ENCODE data around the gene NUDT8.
"Not testable (repeated sequence)": the region's sequence is repeated elsewhere in the genome, so short reads cannot be mapped to it uniquely, and the experiment has no call there.

The NUDT8 gene

GRCh38 chr11:67627441-67627811, 2.3 kb downstream of the NUDT8 start:
- DNase-seq, result peak; percentile 14

GRCh38 chr11:67626970-67627369, 2.8 kb downstream of the NUDT8 start:
- DNase-seq, result no peak

DNA sequence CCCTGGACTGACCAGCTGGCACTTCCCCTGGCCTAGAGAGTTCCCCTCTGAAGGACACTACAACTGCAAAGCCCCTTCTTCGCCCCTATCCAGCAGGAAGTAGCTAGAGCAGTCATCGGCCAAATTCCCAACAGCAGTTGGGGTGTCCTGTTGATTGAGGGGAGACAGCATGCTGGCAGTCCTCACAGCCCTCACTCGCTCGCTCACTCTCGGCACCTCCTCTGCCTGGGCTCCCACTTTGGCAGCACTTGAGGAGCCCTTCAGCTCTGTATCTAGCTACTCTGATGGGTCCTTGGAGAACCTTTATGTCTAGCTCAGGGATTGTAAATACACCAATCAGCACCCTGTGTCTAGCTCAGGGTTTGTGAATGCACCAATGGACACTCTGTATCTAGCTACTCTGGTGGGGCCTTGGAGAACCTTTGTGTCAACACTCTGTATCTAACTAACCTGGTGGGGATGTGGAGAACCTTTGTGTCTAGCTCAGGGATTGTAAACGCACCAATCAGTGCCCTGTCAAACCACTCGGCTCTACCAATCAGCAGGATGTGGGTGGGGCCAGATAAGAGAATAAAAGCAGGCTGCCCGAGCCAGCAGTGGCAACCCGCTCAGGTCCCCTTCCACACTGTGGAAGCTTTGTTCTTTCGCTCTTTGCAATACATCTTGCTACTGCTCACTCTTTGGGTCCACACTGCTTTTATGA, 3.5 kb downstream of the NUDT8 start:
- DNase-seq, result not testable (repeated sequence)

DNA sequence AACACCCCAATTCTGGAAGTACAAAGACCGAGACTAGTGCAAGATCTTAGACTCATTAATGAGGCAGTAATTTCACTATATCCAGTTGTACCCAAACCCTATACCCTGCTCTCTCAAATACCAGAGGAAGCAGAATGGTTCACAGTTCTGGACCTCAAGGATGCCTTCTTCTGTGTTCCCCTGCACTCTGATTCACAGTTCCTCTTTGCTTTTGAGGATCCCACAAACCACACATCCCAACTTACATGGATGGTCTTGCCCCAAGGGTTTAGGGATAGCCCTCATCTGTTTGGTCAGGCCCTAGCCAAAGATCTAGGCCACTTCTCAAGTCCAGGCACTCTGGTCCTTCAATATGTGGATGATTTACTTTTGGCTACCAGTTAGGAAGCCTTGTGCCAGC, 5.9 kb downstream of the NUDT8 start:
- not testable (repeated sequence) for DNase-seq

DNA sequence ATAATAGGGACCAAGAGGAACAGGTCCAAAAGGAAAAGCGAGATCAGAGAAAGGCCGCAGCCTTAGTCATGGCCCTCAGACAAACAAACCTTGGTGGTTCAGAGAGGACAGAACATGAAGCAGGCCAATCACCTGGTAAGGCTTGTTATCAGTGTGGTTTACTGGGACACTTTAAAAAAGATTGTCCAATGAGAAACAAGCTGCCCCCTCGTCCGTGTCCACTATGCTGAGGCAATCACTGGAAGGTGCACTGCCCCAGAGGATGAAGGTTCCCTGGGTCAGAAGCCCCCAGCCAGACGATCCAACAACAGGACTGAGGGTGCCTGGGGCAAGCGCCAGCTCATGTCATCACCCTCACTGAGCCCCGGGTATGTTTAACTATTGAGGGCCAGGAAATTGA, 6.8 kb downstream of the NUDT8 start:
- not testable (repeated sequence) for DNase-seq

DNA sequence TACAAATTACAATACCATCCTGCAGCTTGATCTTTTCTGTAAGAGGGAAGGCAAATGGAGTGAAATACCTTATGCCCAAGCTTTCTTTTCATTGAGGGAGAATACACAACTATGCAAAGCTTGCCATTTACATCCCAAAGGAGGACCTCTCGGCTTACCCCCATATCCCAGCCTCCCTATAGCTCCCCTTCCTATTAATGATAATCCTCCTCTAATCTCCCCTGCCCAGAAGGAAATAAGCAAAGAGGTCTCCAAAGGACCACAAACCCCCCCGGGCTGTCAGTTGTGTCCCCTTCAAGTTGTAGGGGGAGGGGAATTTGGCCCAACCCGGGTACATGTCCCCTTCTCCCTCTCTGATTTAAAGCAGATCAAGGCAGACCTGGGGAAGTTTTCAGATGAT, 7.8 kb downstream of the NUDT8 start:
- not testable (repeated sequence) for DNase-seq

DNA sequence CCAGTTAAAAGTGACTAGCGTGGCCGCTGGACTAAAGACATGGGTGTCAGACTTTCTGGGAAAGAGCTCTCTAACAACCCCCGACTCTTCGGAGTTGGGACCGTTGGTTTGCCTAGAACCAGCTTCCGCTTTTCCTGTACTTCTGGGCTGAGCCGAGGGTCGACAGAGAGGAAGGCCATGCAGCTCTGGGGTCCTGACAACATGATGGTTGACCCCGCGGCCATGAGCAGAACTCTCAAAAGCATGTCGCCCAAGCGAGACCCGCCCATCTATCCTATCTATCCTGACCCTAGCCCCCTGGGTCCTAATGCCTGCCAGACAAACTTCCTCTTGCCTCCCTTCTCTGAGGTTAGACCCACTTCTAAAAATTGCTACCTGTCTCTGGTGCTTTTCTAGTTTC, 9.1 kb downstream of the NUDT8 start:
- not testable (repeated sequence) for DNase-seq

GRCh38 chr11:67619683-67620618, 9.8 kb downstream of the NUDT8 start:
- DNase-seq, result not testable (repeated sequence)

DNA sequence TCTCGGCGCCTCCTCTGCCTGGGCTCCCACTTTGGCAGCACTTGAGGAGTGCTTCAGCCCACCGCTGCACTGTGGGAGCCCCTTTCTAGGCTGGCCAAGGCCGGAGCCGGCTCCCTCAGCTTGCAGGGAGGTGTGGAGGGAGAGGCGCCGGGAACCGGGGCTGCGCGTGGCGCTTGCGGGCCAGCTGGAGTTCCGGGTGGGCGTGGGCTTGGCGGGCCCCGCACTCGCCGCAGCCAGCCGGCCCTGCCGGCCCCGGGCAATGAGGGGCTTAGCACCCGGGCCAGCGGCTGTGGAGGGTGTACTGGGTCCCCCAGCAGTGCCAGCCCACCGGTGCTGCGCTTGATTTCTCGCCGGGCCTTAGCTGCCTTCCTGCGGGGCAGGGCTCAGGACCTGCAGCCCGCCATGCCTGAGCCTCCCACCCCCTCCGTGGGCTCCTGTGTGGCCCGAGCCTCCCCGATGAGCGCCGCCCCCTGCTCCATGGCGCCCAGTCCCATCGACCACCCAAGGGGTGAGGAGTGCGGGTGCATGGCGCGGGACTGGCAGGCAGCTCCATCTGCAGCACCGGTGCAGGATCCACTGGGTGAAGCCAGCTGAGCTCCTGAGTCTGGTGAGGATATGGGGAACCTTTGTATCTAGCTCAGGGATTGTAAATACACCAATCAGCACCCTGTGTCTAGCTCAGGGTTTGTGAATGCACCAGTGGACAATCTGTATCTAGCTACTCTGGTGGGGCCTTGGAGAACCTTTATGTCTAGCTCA, 10.7 kb downstream of the NUDT8 start:
- DNase-seq, result not testable (repeated sequence)

DNA sequence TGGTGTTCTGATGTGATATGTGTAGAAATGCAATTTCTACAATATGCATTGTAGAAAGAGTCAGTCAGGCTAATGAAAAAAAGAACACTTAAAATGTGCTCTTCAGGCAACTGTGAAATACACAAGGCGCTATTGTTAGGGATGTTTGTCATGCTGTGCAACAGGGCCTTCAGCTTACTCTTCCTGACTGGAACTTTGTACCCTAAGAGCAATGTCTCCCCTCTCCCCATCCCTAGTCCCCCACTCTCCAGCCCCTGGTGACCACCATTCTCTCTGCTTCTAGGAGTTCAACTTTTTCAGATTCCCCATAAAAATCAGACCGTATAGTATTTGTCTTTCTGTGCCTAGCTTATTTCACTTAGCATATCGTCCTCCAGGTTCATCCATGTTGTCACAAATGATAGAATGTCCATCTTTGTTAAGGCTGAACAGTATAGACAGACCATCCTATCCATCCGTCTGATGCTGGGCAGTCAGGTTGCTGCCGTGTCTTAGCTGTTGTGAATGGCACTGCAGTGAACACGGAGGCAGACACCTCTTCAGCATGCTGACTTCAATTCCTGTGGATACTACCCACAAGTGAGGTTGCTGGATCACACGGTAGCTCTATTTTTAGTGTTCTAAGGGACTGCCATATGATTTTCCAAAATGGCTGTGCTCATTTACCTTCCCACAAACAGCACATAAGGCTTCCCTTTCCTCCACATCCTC, 12.3 kb downstream of the NUDT8 start:
- no peak for DNase-seq

DNA sequence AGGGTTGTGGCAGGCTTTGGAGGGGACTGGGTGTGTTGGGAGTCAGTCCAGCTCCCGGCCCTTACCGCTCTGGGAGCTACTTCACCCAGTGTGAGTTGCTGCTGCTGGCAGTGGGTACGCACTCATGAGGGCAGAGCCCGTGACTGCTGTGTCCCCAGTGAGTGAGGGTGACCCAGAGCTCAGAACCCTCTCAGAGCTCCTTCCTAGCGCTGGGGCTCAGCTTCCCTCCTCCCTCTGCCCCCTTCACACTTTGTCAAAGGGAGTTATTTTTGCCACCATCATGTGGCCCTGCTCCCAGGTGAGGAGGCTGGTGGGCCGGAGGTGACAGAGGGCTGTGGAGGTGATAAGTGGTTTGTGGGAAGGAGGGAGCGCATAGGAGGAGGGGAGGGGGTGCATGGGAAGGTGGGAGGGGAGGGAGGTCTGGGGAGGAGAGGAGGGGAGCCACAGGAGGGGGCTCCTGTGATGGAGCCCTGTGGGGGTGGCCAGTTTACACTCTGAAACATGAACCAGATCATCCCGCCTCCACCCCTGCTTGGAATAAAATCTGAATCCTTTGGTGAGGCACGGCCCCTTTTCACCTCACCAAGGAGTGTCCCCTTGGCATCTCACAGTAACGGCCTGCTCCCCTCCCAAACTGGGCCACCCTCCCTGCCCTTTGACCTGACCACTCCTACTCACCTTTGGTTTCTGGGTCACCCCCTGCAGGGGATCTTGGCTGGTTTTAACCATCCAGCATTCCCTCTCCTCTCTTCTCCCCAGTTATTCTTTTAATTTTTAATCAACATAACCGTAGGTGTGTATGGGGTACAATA, 13.1 kb downstream of the NUDT8 start:
- DNase-seq, result no peak

DNA sequence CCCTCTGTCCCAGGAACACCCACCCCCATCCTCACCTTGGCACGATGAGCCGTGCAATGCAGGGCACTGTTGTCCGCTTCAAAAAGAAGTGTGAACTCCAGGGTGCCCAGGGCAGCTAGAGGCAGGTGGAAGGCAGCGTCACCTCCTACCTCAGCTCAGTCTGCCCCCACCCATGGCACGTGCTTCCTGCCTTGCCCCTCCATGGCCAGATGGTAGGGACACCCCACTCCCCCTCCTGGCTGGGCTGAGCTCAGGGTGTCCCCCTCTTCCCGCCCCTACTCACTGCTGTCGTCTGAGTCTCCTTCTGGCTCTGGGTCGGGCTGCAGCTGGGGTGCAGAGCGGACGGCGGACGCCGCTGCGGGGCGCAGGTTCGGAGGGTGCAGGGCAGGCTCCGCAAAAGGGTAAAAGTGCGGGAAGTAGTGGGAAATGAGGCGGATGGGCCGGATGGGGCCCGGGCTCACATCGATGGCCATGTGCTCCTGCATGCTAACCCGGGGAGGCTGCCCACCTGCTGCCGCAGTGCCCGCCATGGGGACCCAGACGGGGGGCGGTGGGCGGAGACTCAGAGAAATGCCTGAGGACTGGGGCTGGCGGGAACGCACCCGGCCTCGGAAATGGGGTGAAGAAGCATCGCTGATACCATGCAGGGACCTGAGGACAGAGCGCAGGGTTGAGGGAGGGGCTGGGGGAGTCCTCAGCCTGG, 13.9 kb downstream of the NUDT8 start:
- DNase-seq, result no peak

- no peak for DNase-seq
These were observed 14.7 kb downstream of the NUDT8 start for GRCh38 chr11:67614730-67615714.

DNA sequence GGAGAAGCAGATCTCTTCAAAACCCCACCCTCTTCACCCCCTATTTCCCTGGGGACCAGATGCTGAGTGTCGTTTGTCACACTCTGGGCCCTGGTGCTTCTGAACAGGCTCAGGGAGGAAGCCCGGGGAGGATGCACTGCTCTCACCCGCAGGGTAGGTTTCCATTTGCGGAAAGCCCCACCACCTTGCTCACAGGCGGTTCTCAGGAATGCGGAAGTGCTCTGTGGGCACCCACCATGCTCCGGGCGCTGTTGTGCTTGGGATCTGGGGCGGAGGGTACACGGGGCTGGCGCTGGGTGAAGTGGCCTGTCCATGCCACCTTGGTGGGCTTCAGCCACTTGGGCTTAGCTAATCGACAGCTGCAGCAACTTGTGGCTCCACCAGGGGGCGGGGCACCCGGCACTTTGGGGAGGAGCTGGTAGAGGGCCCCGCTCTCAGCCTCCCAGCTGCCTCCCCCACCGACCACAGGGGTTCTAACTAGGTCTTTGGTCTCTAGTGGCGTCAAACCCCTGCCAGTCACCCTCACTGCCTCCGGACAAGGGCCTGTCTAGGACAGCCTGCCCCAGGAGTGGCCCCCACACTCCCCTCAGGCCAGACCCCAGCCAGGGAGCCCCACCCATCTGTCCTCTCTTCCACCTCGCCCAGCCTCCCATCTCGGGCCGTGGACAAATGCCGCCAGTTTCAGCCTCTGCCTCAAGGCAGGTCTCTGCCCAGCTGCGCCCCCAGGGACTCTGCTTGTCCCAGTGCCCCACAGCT, 15.6 kb downstream of the NUDT8 start:
- peak; percentile 68 for DNase-seq

DNA sequence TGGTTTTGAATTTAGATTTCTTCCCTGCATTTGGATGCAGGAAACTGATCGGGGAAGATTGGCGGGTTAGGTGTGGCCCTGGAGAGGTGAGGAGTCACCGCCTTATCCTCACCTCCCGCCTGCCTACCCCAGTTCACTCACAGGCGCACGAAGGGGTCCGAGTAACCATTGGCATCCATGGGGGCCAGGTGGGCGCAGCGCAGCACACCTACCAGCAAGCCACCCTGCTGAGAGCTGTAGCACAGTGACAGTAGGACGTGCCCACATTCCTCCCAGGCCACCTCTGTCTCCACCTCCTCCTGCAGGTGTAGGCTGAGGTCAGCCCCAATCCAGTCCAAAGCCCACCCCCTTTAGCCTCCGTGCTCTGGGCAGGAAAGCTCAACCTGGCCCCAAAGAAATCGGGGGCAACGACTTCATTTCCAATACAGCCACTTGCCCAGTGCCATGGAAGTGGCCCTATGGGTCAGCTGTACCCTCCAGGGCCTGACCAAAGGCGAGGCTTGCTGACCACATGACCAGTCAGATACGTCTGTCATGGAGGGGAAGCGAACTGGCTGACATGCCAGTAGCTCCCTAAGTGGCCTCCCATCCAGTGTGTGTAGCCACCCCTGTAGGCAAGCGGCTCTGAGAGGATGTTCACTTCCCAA, 16.3 kb downstream of the NUDT8 start:
- no peak for DNase-seq

- DNase-seq, result no peak
These were observed 17.0 kb downstream of the NUDT8 start for GRCh38 chr11:67612751-67613150.

- DNase-seq, result no peak
These were observed 17.8 kb downstream of the NUDT8 start for GRCh38 chr11:67611704-67612587.

All from femur (tissue), 1 donor.